ENCODE measurements around the gene TC2N.

GRCh38 chr14:91814317-91814716 lies 53.0 kb downstream of the TC2N start:
- TF ChIP-seq CTCF (IDR thresholded peaks at IDR 0.05; ENCODE audit: poor library complexity) (no peak), EZH2 (IDR thresholded peaks at IDR 0.05; ENCODE audit: borderline replicate concordance) (no peak)
